DMS 273 (cell line): ENCODE measurements around the gene ABHD8.
"Not testable (repeated sequence)": the region's sequence is repeated elsewhere in the genome, so short reads cannot be mapped to it uniquely, and the experiment has no call there.

Source experiments
- DNase-seq: peaks from one replicate; lab custom pipeline; 2025; ENCODE audit not compliant: unreplicated experiment; lab: John Stamatoyannopoulos, UW

The ABHD8 gene

DNA sequence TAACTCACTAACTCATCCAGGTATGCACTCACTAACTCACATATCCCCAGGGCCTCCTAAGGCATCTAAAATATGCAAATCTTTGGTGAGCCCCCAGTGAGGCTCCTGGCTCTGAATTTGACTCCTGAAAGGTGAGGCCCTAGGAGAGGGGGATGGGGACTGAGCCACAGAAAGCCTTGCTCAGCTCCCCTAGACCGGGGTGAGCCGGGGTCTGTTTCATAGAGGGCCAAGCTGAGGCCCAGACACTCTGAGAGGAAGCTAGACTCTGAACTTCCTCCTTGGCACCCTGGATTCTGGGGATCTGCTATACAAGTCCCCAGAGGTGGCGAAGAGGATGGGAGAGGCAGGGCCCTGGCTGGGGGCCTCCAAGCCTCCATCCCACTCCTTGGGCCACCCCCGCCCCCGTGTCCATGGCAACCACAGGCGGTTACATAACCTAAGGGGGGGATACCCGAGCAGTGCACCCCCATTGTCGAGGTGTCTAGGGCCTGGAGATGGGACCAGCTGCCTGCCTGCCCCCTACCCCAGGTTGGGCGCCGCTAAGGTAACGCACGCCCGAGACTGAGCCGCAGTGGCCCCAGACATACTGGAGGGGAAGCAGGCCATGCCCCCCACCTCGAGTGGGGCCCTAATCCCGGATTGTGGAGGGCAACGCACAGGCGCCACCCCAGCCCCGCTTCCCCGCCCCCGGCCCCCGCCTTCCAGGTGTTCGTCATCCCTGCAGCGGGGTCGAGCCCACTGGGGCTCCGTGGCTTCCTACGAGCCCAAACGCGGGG is 646 bp downstream of the ABHD8 start:
- DNase-seq, result peak; percentile 37

- no peak for DNase-seq
These were observed 2.1 kb downstream of the ABHD8 start for GRCh38 chr19:17300992-17301619.

DNA sequence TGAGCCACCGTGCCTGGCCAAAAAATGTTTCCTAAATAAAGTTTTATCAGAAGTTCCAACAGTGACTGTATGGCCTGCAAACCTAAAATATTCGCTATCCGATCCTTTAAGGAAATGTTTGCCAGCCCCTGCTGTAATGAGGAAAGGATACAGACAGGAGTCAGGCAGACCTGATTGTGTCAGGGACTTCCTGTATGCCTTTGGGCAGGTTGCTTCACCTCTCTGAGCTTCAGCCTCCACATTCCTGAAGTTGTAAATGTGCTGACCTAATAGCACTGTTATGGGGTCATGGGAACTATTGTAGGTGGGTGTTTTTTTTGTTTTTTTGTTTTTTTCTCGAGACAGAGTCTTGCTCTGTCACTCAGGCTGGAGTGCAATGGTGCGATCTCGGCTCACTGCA is 6.2 kb downstream of the ABHD8 start:
- no peak for DNase-seq

GRCh38 chr19:17296273-17296672 is 7.0 kb downstream of the ABHD8 start:
- no peak for DNase-seq

DNA sequence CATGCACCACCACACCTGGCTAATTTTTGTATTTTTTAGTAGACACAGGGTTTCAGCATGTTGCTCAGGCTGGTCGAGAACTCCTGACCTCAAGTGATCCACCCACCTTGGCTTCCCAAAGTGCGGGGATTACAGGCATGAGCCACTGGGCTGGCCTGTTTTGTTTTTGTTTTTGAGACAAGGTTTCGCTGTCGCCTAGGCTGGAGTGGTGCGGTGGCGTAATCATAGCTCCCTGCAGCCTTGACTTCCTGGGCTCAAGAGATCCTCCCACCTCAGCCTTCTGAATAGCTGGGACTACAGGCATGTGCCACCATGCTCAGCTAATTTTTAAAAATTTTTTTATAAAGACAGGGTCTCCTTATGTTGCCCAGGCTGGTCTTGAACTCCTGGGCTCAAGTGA is 7.7 kb downstream of the ABHD8 start:
- DNase-seq, result not testable (repeated sequence)

GRCh38 chr19:17294051-17294891 is 9.0 kb downstream of the ABHD8 start:
- no peak for DNase-seq

GRCh38 chr19:17293605-17294004 is 9.6 kb downstream of the ABHD8 start:
- no peak for DNase-seq

- peak; percentile 80 for DNase-seq
These were observed 10.7 kb downstream of the ABHD8 start for GRCh38 chr19:17292301-17293074.

GRCh38 chr19:17289489-17289888 is 13.7 kb downstream of the ABHD8 start:
- DNase-seq, result peak; percentile 64

DNA sequence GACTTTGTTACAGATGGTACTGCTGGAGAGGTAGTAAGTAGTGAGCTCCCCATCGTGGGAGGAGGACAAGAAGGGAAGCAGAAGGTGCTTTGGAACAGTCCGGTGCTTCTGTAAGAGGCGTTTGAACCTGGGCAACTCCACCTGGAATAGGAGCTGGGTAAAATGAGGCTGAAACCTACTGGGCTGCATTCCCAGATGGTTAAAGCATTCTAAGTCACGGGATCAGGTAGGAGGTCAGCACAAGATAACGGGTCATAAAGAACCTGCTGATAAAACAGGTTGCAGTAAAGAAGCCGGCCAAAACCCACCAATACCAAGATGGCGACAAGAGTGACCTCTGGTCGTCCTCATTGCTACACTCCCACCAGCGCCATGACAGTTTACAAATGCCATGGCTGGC is 16.5 kb downstream of the ABHD8 start:
- DNase-seq, result no peak

DNA sequence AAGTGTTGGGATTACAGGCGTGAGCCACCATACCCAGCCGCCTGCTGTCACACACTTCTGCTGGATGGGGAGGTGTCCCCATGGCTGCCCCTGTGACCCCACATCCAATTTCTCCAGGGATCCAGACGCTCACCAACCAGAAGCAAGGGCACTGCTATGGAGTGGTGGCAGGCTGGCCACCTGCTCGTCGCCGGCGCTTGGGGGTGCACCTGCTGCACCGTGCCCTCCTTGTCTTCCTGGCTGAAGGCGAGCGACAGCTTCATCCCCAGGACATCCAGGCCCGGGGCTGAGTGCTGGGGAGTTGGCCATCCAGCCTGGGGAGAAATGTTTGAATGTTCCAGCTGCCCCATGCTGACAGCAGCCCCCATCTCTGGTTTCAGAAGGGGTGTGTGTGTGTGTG is 17.0 kb downstream of the ABHD8 start:
- no peak for DNase-seq

DNA sequence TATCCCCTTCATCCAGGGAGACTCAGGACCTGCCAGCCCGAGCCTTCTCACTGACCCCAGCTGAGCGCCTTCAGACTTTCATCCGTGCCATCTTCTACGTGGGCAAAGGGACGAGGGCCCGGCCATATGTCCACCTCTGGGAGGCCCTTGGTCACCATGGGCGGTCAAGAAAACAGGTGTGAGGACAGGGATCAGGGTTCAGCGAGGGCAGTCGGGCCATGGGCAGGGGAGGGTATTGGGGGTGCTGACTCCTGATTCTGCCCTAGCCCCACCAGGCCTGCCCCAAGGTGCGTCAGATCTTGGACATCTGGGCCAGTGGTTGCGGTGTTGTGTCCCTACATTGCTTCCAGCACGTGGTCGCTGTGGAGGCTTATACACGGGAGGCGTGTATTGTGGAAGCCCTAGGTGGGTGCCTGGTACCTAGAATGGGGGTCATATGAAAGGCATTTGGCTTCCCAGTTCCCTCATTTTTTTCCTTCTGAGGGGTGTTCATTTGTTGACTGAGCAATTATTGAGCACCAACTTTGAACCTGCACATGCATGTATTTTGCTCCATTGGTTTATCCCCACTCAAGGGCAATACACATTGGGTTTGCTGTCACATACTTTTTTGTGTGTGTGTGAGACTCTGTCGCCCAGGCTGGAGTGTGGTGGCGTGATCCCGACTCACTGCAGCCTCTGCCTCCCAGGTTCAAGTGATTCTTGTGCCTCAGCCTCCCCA is 17.6 kb downstream of the ABHD8 start:
- DNase-seq, result no peak

DNA sequence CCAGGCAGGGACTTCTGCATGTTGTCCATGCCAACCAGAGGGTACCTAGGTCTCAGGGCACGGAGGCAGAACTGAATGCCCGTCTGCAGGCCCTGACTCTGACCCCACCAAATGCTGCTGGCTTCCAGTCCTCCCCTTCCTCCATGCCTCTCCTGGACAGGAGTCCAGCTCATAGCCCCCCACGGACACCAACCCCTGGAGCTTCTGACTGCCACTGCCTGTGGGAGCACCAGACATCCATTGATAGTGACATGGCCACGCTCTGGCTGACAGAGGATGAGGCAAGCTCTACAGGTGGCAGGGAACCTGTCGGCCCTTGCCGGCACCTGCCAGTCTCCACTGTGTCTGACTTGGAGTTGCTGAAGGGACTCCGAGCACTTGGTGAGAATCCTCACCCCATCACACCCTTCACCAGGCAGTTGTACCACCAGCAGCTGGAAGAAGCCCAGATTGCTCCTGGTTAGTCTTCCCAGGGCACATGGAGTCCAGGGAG is 19.7 kb downstream of the ABHD8 start:
- no peak for DNase-seq

GRCh38 chr19:17282488-17283125 is 20.6 kb downstream of the ABHD8 start:
- peak; percentile 95 for DNase-seq

GRCh38 chr19:17281391-17282304 is 21.6 kb downstream of the ABHD8 start, which contains the start of gene ANKLE1:
ANKLE1 (plus strand) TSS chr19:17281901; CDS start chr19:17281921, 20 bp downstream.
- peak; percentile 77 for DNase-seq

GRCh38 chr19:17279436-17279835 is 23.8 kb downstream of the ABHD8 start:
- DNase-seq, result no peak

DNA sequence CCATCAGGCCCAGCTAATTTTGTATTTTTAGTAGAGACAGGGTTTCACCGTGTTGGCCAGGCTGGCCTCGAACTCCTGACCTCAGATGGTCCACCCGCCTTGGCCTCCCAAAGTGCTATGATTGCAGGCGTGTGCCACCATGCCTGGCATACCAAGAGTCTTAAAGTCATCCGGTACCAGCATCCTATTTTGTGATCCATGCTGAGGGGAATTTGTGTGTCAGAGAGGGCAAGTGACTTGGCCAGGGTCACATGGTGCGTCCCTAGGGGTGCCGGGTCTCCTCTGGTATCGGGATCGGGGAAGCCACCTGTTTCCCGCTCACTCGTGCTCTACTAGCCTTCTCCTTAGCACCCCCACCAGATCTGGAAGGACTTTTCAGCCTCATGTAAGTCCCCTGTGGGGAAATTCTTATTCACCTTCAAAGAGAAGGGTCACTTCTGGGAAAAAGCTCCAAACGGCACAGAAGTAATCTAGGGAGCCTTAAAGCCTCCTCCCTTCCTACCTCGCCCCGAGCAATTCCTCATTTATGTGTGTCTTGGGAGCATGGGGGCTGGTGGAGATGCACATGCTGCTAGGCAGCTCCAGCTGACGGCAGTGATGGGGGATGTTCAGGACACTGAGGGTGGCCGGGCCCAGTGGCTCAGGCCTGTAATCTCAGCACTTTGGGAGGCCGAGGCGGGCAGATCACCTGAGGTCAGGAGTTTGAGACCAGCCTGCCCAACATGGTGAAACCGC is 27.6 kb downstream of the ABHD8 start:
- no peak for DNase-seq

DNA sequence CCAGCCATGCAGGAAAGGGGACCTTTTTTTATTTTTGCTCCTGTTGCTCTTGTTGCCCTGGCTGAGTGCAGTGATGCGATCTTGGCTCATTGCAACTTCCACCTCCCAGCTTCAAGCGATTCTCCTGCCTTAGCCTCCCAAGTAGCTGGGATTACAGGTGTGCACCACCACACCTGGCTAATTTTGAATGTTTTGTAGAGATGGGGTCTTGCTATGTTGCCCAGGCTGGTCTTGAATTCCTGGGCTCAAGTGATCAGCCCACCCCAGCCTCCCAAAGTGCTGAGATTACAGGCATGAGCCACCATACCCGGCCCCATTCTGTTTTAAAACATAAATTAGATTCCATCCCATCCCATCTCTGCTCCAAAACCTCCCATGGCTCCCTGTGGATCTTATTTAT is 28.3 kb downstream of the ABHD8 start:
- not testable (repeated sequence) for DNase-seq
